ENCODE data around the gene IFIT1.

The IFIT1 gene

DNA sequence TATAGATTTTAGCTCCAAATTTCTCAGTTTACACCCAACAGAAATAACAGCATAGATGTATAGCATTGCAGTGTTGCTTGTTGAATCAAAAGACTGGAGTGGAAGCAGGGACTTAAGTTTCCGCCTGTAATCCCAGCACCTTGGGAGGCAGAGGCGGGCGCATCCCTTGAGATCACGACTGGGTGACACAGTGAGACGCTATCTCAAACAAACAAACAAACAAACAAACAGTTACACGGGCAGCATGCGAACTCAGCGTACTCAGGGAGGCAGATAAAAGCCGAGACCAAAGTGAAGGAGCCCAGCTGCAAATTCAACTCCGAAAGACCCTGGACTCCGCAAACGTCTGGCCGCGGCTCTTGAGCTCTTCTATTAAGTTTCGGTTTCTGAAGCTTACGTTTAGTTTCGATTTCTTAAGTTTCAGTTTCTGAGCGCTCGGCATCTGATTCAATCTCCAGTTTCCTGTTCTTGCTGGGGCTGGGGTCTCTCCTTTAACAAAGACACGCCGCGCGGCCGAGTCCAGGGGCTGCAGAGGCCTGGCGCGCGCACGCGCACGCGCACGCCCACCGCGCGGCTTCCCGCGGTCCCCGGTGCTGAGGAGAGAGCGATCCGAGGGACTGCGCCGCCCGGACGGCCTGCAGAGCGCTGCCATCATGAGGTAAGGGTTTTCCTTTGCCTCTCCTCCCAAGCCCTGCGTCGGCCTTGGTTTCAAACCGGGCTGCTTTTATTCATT is 21.9 kb downstream of the IFIT1 start, which contains the start of gene IFIT5:
Gene IFIT5 (plus strand): TSS at position 423 of the 733 bp plus-strand sequence. CDS start 231 bp downstream, at position 654.
- Histone ChIP-seq H3K4me3 (ENCODE audit: low read depth, low read length) (peak within 1 kb of the TSS; percentile 91), H3K27ac (ENCODE audit: low read depth, low read length) (peak within 1 kb of the TSS; percentile 93), H3K4me1 (ENCODE audit: control insufficient read depth, insufficient read depth, low read length, unreplicated experiment) (peaks cover 31% of the 10 kb centered on the region), H2AFZ (ENCODE audit: low read length, unreplicated experiment) (peak within 1 kb of the TSS; percentile 73), H3K36me3 (ENCODE audit: insufficient read depth, low read length) (peaks cover 19% of the 10 kb centered on the region), H3K79me2 (ENCODE audit: control insufficient read depth, insufficient read depth, low read length, unreplicated experiment) (peaks cover 63% of the 10 kb centered on the region), H3K27me3 (ENCODE audit: insufficient read depth, low read length) (no peaks in the 10 kb centered on the region)

DNA sequence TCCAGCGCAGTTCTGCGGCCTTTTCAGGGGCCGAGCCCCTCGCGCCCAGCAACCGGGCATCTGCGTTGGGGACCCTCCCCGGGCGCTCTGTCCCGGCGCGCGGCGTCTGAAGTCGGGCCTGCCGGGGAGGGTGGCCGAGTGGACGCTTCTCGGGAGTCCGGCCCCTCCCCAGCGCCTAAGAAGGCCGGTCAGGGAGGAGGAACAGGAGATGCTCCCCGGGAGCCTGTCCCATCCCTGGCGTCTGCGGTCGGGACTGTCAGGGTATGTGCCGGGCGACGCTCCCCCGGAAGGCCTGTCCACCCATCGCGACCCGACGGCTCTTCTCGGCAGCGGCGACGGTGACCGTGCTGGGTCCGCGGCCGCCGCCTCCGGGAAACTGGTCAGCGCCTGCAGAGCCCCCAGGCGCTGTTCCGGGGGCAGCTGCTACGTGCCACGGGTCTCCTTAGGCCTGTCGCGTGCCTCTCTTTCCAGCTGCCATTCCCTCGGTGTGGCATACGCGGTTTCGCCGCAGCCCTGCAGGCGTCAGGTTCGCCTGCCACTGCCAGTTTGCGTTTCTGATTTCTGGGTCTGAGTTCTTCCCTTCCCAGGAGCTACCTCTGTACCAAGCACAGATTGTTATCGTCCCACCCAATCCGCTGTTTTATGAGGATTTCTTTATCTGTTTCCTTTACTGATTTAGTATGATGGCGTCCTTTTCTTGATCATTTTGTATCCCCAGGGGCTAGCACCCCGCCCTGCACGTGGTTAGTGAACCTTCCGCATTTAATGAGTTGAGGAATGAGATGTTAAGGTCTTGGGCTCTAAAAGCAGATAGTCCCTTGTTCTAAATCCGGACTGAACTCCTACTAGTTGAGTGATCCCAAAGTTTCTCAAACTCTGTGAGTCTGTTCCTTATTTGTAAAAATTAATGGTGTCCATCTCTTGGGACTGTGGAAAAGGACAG is 22.7 kb downstream of the IFIT1 start:
- H3K4me1 ChIP-seq (ENCODE audit: control insufficient read depth, insufficient read depth, low read length, unreplicated experiment) = peaks cover 35% of the 10 kb centered on the region
- H3K79me2 ChIP-seq (ENCODE audit: control insufficient read depth, insufficient read depth, low read length, unreplicated experiment) = peaks cover 67% of the 10 kb centered on the region
- peak overlapping the region; percentile 93 for H3K27ac ChIP-seq (ENCODE audit: low read depth, low read length)

DNA sequence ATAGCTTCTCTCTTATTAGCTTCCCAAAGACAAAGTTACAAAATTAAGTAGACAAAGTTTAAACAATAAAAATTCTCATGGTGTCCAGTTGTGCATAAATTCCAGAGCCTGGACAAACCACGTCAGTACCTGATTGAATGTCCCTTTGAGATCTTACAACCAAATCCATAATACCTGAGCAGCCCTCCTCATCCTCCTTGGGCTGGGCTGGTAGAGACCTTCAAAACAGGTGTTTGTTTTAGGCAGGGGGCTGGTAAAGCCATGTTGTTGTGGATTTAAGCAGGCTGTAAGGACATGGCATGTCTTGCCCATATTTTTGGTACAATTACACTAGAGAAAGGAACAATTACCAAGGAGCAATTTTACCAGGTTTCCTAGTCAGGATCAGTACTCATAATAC is 24.0 kb downstream of the IFIT1 start:
- peaks cover 29% of the 10 kb centered on the region for H3K36me3 ChIP-seq (ENCODE audit: insufficient read depth, low read length)
- no peak overlapping the region for H3K27ac ChIP-seq (ENCODE audit: low read depth, low read length)
- no peaks in the 10 kb centered on the region for H3K27me3 ChIP-seq (ENCODE audit: insufficient read depth, low read length)
- H3K4me3 ChIP-seq (ENCODE audit: low read depth, low read length) = peak overlapping the region; percentile 91
- no peak overlapping the region for H2AFZ ChIP-seq (ENCODE audit: low read length, unreplicated experiment)
- H3K79me2 ChIP-seq (ENCODE audit: control insufficient read depth, insufficient read depth, low read length, unreplicated experiment) = peaks cover 67% of the 10 kb centered on the region
- peaks cover 35% of the 10 kb centered on the region for H3K4me1 ChIP-seq (ENCODE audit: control insufficient read depth, insufficient read depth, low read length, unreplicated experiment)

More for the DNA sequence above, 22.7 kb downstream of the IFIT1 start:
- Histone ChIP-seq H3K27me3 (ENCODE audit: insufficient read depth, low read length) (no peaks in the 10 kb centered on the region), H3K36me3 (ENCODE audit: insufficient read depth, low read length) (peaks cover 19% of the 10 kb centered on the region), H3K4me3 (ENCODE audit: low read depth, low read length) (peak overlapping the region; percentile 91), H2AFZ (ENCODE audit: low read length, unreplicated experiment) (peak overlapping the region; percentile 73)

DNA sequence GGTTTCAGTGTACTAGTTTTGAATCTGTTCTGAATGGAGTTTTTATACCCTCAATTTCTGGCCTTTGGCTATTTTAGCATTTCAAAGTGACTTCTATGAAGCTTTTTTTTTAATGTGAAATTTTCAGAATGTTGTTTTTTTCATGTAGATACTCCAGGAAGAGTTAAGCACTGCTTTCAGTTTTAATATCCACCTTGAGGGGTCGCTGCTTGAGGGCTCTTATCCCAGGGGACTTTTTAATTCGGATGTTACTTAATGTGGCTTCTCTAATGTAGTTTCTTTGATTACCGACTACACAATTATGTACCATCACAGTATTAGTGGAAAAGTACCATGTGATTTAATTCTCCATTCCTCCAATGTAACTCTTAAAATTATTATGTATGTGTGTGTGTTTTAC is 27.1 kb downstream of the IFIT1 start:
- peak overlapping the region; percentile 43 for H3K4me3 ChIP-seq (ENCODE audit: low read depth, low read length)

DNA sequence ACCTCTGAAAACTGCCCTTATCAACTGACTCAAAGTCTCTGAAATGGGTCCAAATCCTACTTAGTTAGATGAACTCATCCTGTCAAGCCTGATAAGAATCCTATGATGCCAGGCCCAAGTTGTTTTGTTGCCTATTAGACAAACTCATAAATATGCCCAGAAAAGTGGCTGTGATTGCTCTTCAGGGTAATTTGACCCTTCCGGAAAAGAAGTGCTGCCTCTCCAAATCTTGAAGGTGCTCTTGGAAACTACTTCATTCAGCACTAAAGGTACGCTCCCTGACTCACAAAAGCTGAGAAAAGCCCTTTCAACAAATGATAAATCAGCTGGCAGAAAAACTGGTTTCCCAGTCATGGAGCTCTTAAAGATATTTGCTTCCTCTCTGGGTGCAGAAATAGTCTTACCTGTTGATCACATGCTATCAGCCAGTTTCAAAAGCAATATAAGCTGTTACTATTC is 28.6 kb downstream of the IFIT1 start:
- Histone ChIP-seq H2AFZ (ENCODE audit: low read length, unreplicated experiment) (no peak overlapping the region), H3K4me3 (ENCODE audit: low read depth, low read length) (no peak overlapping the region), H3K4me1 (ENCODE audit: control insufficient read depth, insufficient read depth, low read length, unreplicated experiment) (peaks cover 32% of the 10 kb centered on the region), H3K27me3 (ENCODE audit: insufficient read depth, low read length) (no peaks in the 10 kb centered on the region), H3K79me2 (ENCODE audit: control insufficient read depth, insufficient read depth, low read length, unreplicated experiment) (peaks cover 33% of the 10 kb centered on the region), H3K27ac (ENCODE audit: low read depth, low read length) (no peak overlapping the region), H3K36me3 (ENCODE audit: insufficient read depth, low read length) (peaks cover 27% of the 10 kb centered on the region)

More for the DNA sequence above, 27.1 kb downstream of the IFIT1 start:
- no peak overlapping the region for H3K27ac ChIP-seq (ENCODE audit: low read depth, low read length)
- H3K4me1 ChIP-seq (ENCODE audit: control insufficient read depth, insufficient read depth, low read length, unreplicated experiment) = peaks cover 35% of the 10 kb centered on the region
- H3K79me2 ChIP-seq (ENCODE audit: control insufficient read depth, insufficient read depth, low read length, unreplicated experiment) = peaks cover 48% of the 10 kb centered on the region
- H3K27me3 ChIP-seq (ENCODE audit: insufficient read depth, low read length) = no peaks in the 10 kb centered on the region
- no peak overlapping the region for H2AFZ ChIP-seq (ENCODE audit: low read length, unreplicated experiment)
- peaks cover 27% of the 10 kb centered on the region for H3K36me3 ChIP-seq (ENCODE audit: insufficient read depth, low read length)

DNA sequence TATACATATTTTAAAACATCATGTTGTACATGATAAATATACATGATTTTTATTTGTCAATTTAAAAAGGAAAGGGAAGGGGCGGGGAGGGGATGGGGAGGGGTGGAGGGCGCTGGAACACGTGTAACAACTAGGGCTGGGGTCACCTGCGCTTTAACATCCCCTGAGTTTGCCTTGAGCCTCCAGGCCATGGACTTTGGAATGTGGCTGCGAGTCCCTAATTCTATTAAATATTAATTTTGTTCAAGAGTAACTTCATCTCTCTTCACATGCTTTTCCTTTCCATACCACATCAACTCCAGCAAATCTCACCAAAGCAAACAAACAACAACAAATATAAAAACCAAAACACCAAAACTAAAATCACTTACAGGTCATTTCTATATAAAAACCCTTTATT is 32.6 kb downstream of the IFIT1 start:
- Histone ChIP-seq H3K27ac (ENCODE audit: low read depth, low read length) (no peak overlapping the region), H3K27me3 (ENCODE audit: insufficient read depth, low read length) (no peaks in the 10 kb centered on the region), H3K4me1 (ENCODE audit: control insufficient read depth, insufficient read depth, low read length, unreplicated experiment) (peaks cover 21% of the 10 kb centered on the region), H3K79me2 (ENCODE audit: control insufficient read depth, insufficient read depth, low read length, unreplicated experiment) (no peaks in the 10 kb centered on the region), H2AFZ (ENCODE audit: low read length, unreplicated experiment) (no peak overlapping the region), H3K4me3 (ENCODE audit: low read depth, low read length) (no peak overlapping the region), H3K36me3 (ENCODE audit: insufficient read depth, low read length) (peaks cover 13% of the 10 kb centered on the region)

DNA sequence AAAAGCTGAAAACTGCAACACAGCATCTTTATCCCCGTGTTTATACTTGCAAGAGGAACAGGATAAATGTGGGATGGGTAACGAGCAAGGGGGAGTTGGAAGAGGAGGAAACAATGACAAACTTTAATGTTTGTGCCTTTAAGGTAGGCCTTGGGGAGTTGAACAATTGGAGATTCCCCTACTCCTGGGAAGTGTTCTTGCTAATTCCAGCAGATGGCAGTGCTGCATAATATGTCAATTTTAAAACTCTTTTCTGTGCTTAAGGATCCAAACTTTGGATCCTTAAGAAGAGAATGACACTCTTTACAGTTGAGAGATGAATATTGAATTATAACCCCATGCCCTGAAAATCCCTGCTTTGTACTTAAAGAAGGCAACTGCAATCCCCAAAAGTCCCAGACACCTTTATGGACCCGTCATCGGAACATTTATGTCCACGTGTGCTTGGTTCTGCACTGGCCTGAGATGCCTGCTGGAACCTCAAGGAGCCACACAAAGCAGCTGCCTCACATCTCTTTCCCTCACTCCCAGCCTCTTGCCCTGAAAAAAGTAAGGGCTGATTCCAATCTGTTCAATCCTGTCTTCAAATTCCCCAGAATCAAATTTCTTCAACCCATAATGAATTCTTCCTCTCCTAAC is 33.9 kb downstream of the IFIT1 start:
- Histone ChIP-seq H3K79me2 (ENCODE audit: control insufficient read depth, insufficient read depth, low read length, unreplicated experiment) (no peaks in the 10 kb centered on the region), H3K27me3 (ENCODE audit: insufficient read depth, low read length) (no peaks in the 10 kb centered on the region), H3K4me1 (ENCODE audit: control insufficient read depth, insufficient read depth, low read length, unreplicated experiment) (peaks cover 21% of the 10 kb centered on the region), H3K4me3 (ENCODE audit: low read depth, low read length) (no peak overlapping the region), H3K36me3 (ENCODE audit: insufficient read depth, low read length) (peaks cover 5% of the 10 kb centered on the region), H3K27ac (ENCODE audit: low read depth, low read length) (peak overlapping the region; percentile 55), H2AFZ (ENCODE audit: low read length, unreplicated experiment) (no peak overlapping the region)

DNA sequence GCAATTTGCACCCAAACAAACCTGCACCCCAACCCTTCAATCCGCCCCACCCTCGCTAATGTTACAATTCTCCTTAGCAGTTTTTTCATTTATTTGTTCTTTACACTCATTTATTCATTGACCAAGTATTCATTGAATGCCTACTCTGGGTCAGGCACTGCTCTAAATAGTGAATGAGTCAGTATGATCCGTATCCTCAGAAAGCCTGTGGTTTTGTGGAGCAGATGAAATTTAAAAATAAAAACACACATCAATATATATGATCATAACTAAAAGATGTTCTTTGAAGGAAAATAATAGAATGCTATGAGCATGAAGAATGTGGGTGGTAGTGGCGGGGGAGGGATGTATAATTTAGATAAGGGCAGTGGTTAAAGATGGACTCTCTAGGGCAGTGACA is 35.2 kb downstream of the IFIT1 start:
- H3K27me3 ChIP-seq (ENCODE audit: insufficient read depth, low read length) = no peaks in the 10 kb centered on the region
- no peak overlapping the region for H3K4me3 ChIP-seq (ENCODE audit: low read depth, low read length)
- H3K79me2 ChIP-seq (ENCODE audit: control insufficient read depth, insufficient read depth, low read length, unreplicated experiment) = no peaks in the 10 kb centered on the region
- no peak overlapping the region for H2AFZ ChIP-seq (ENCODE audit: low read length, unreplicated experiment)
- peaks cover 31% of the 10 kb centered on the region for H3K4me1 ChIP-seq (ENCODE audit: control insufficient read depth, insufficient read depth, low read length, unreplicated experiment)
- H3K27ac ChIP-seq (ENCODE audit: low read depth, low read length) = peak overlapping the region; percentile 55
- H3K36me3 ChIP-seq (ENCODE audit: insufficient read depth, low read length) = no peaks in the 10 kb centered on the region

DNA sequence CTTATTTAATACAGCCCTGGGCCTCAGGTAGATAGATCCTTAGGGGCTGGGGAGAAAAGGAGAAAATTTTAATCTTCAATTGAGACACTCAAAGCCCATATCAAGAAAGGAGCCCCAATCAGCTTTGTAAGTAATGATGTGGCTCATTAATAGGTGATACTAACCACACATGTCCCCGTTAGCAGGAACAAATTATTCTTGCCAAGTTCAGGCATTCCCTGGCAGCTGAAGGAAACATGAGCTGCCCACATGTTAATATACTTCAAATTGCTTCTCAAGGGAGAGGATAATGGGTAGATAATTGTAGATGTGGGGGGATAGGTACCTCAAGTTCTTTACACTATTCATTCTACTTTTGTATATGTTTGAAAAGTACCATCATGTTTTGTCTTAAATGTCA is 36.5 kb downstream of the IFIT1 start:
- H3K27me3 ChIP-seq (ENCODE audit: insufficient read depth, low read length) = no peaks in the 10 kb centered on the region
- H3K36me3 ChIP-seq (ENCODE audit: insufficient read depth, low read length) = no peaks in the 10 kb centered on the region
- H3K4me3 ChIP-seq (ENCODE audit: low read depth, low read length) = no peak overlapping the region
- peaks cover 31% of the 10 kb centered on the region for H3K4me1 ChIP-seq (ENCODE audit: control insufficient read depth, insufficient read depth, low read length, unreplicated experiment)
- H3K79me2 ChIP-seq (ENCODE audit: control insufficient read depth, insufficient read depth, low read length, unreplicated experiment) = no peaks in the 10 kb centered on the region
- H3K27ac ChIP-seq (ENCODE audit: low read depth, low read length) = no peak overlapping the region
- H2AFZ ChIP-seq (ENCODE audit: low read length, unreplicated experiment) = no peak overlapping the region

DNA sequence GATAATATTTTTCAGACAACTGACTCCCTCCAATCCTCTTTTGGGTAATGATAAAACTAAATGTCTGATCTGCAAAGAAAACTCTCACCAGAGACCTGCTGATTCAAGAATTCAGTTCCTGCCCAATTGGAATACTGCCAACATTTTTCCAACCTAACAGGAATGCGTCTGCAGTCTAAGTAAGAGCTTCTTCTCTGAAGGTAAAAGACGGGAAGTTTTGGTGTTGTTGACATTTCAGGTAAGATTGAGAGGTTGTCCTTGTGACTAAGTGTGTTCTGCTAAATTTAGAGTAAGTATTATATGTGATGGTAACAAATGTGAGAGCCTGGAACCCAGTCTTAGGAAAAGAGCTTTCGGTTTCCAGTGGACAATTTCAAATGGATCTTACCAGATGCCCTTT is 39.6 kb downstream of the IFIT1 start:
- Histone ChIP-seq H3K27me3 (ENCODE audit: insufficient read depth, low read length) (no peaks in the 10 kb centered on the region), H2AFZ (ENCODE audit: low read length, unreplicated experiment) (no peak overlapping the region), H3K4me3 (ENCODE audit: low read depth, low read length) (no peak overlapping the region), H3K27ac (ENCODE audit: low read depth, low read length) (no peak overlapping the region), H3K36me3 (ENCODE audit: insufficient read depth, low read length) (no peaks in the 10 kb centered on the region), H3K4me1 (ENCODE audit: control insufficient read depth, insufficient read depth, low read length, unreplicated experiment) (peaks cover 24% of the 10 kb centered on the region), H3K79me2 (ENCODE audit: control insufficient read depth, insufficient read depth, low read length, unreplicated experiment) (no peaks in the 10 kb centered on the region)
